Fibroblast of skin of right quadriceps (primary cell): ENCODE data around the gene NRTN.

ENCODE experiments used
- DNase-seq: peaks from one replicate; pipeline ENCODE4 v3.0.0-alpha.2; 2013

NRTN gene

GRCh38 chr19:5817218-5817617, 12.4 kb downstream of the NRTN start:
- no peak for DNase-seq

GRCh38 chr19:5818594-5818993, 13.7 kb downstream of the NRTN start:
- no peak for DNase-seq

GRCh38 chr19:5820785-5821184, 15.9 kb downstream of the NRTN start:
- DNase-seq: no peak

- no peak for DNase-seq
These were observed 16.8 kb downstream of the NRTN start for GRCh38 chr19:5821521-5822180.

- no peak for DNase-seq
These were observed 17.4 kb downstream of the NRTN start for GRCh38 chr19:5822181-5822844.

- DNase-seq: no peak
These were observed 18.9 kb downstream of the NRTN start for GRCh38 chr19:5823579-5824281.

- DNase-seq: no peak
These were observed 19.9 kb downstream of the NRTN start for GRCh38 chr19:5824751-5825150.

- no peak for DNase-seq
These were observed 20.3 kb downstream of the NRTN start for GRCh38 chr19:5825178-5825577.

GRCh38 chr19:5826531-5827341, 21.9 kb downstream of the NRTN start:
- peak; percentile 45 for DNase-seq

GRCh38 chr19:5827342-5827890, 22.5 kb downstream of the NRTN start:
- DNase-seq: no peak

- peak; percentile 95 for DNase-seq
These were observed 23.2 kb downstream of the NRTN start for GRCh38 chr19:5827891-5828660.

- peak; percentile 13 for DNase-seq
These were observed 24.0 kb downstream of the NRTN start for GRCh38 chr19:5828661-5829566.

- no peak for DNase-seq
These were observed 24.9 kb downstream of the NRTN start for GRCh38 chr19:5829567-5830310.

GRCh38 chr19:5831159-5831558, 26.3 kb downstream of the NRTN start:
- DNase-seq: no peak

- DNase-seq: no peak
These were observed 27.2 kb downstream of the NRTN start for GRCh38 chr19:5832061-5832460.

GRCh38 chr19:5832527-5833216, 27.8 kb downstream of the NRTN start:
- no peak for DNase-seq

GRCh38 chr19:5837761-5838352, 33.0 kb downstream of the NRTN start:
- no peak for DNase-seq

GRCh38 chr19:5838353-5839064, 33.6 kb downstream of the NRTN start:
- no peak for DNase-seq
